HepG2 (cell line): Measurements from ENCODE around the gene TMEM131. TPM values are rescaled to one million over a fixed set of nuclear protein-coding genes. Genes with fewer than 3 reads are reported as not detected.
A peak's percentile ranks its signal among the peaks of the same experiment; 100 is the strongest.

Experiments used
- ARID3A ChIP-seq: IDR thresholded peaks from 2 replicates; pipeline ENCODE4 v1.6.1; 2012; ENCODE audit warnings: low read depth, low read length, improper control_type of control experiment
- HIVEP1 ChIP-seq: sonication (generic); formaldehyde crosslinking; IDR thresholded peaks from 2 replicates; pipeline ENCODE4 v1.4.0; 2020; ENCODE audit warnings: mild to moderate bottlenecking, missing genetic modification reagents
- HNRNPUL1 ChIP-seq: fragments of 200-400 bp; formaldehyde crosslinking; IDR thresholded peaks from 2 replicates; pipeline ENCODE4 v1.6.1; 2017; ENCODE audit warnings: low read depth, mild to moderate bottlenecking, low read length, moderate library complexity
- JUN ChIP-seq: sonication (generic); formaldehyde crosslinking; IDR thresholded peaks from 2 replicates; pipeline ENCODE4 v1.4.0; 2020; ENCODE audit warnings: mild to moderate bottlenecking, missing genetic modification reagents
- MYPOP ChIP-seq: sonication (generic); formaldehyde crosslinking; IDR thresholded peaks from 2 replicates; pipeline ENCODE4 v1.8.1; 2023; ENCODE audit warnings: mild to moderate bottlenecking, moderate library complexity, missing genetic modification reagents
- TBP ChIP-seq: sonication (generic); formaldehyde crosslinking; IDR thresholded peaks from 2 replicates; pipeline ENCODE4 v1.5.0; 2020; ENCODE audit warnings: missing genetic modification reagents
- ZFP62 ChIP-seq: sonication (generic); formaldehyde crosslinking; IDR thresholded peaks from 2 replicates; pipeline ENCODE4 v1.4.0; 2020; ENCODE audit warnings: missing genetic modification reagents
- ZNF232 ChIP-seq: sonication (generic); formaldehyde crosslinking; IDR thresholded peaks from 2 replicates; pipeline ENCODE4 v1.4.0; 2020; ENCODE audit warnings: missing genetic modification reagents, borderline replicate concordance
- ZNF280D ChIP-seq: sonication (generic); formaldehyde crosslinking; IDR thresholded peaks from 2 replicates; pipeline ENCODE4 v1.5.1; 2020; ENCODE audit warnings: mild to moderate bottlenecking, missing genetic modification reagents
- ZNF335 ChIP-seq: sonication (generic); formaldehyde crosslinking; IDR thresholded peaks from 2 replicates; pipeline ENCODE4 v1.4.0; 2020; ENCODE audit warnings: missing genetic modification reagents
- ZNF589 ChIP-seq: sonication (generic); formaldehyde crosslinking; conservative IDR thresholded peaks from 2 replicates; pipeline ENCODE4 v1.8.0; 2022; ENCODE audit warnings: mild to moderate bottlenecking, moderate library complexity, missing genetic modification reagents
- ZNF598 ChIP-seq: sonication (generic); formaldehyde crosslinking; IDR thresholded peaks from 2 replicates; pipeline ENCODE4 v1.5.1; 2020; ENCODE audit warnings: mild to moderate bottlenecking, missing genetic modification reagents, borderline replicate concordance
- ZNF691 ChIP-seq: sonication (generic); formaldehyde crosslinking; IDR thresholded peaks from 2 replicates; pipeline ENCODE4 v1.4.0; 2020; ENCODE audit warnings: missing genetic modification reagents, low read depth, mild to moderate bottlenecking, borderline replicate concordance
- ZNF75D ChIP-seq: sonication (generic); formaldehyde crosslinking; IDR thresholded peaks from 2 replicates; pipeline ENCODE4 v1.8.1; 2023; ENCODE audit warnings: missing genetic modification reagents, mild to moderate bottlenecking, borderline replicate concordance
- polyA plus RNA-seq, 8 experiments: library from polyadenylated mRNA; depleted of rRNA in 3 of 8; stranded (reverse) in 7 of 8; unstranded in 1 of 8; fragments of >200 nt; fragmentation: Illumina TruSeq in 4 of 8; extraction: Trizol in 4 of 8; gene quantifications; 2 replicates each; pipeline versions ENCODE4 v1.2.1 to v1.2.3, GENCODE V29; 2011 to 2016; ENCODE audit warnings: low read depth in 4 of 8, missing spikeins in 1 of 8, mixed read lengths in 1 of 8; ENCODE audit not compliant: insufficient read depth in 1 of 8
- total RNA-seq, 5 experiments: library from RNA; depleted of rRNA; stranded (reverse); fragments of >200 nt; fragmentation: Illumina TruSeq; extraction: Trizol; gene quantifications; 2 replicates each; pipeline ENCODE4 v1.2.3, GENCODE V29; 2016; ENCODE audit warnings: low read depth in 1 of 5
- TF ChIP-seq, protein P1 (sequence below): sonication (generic); formaldehyde crosslinking; IDR thresholded peaks from 2 replicates; pipeline ENCODE4 v1.9.0; 2021; ENCODE audit warnings: missing genetic modification reagents, borderline replicate concordance
- TF ChIP-seq, protein P2 (sequence below): sonication (generic); formaldehyde crosslinking; conservative IDR thresholded peaks from 2 replicates; pipeline ENCODE4 v1.5.0; 2020; ENCODE audit warnings: missing genetic modification reagents

TMEM131 gene
- total and polyA plus RNA-seq, 2 of the 13 experiments (the other 11 are each of a cell fraction or from before 2014, with no cell fraction given): 17.9 to 19.5 TPM

- TF ChIP-seq, protein P1, sequence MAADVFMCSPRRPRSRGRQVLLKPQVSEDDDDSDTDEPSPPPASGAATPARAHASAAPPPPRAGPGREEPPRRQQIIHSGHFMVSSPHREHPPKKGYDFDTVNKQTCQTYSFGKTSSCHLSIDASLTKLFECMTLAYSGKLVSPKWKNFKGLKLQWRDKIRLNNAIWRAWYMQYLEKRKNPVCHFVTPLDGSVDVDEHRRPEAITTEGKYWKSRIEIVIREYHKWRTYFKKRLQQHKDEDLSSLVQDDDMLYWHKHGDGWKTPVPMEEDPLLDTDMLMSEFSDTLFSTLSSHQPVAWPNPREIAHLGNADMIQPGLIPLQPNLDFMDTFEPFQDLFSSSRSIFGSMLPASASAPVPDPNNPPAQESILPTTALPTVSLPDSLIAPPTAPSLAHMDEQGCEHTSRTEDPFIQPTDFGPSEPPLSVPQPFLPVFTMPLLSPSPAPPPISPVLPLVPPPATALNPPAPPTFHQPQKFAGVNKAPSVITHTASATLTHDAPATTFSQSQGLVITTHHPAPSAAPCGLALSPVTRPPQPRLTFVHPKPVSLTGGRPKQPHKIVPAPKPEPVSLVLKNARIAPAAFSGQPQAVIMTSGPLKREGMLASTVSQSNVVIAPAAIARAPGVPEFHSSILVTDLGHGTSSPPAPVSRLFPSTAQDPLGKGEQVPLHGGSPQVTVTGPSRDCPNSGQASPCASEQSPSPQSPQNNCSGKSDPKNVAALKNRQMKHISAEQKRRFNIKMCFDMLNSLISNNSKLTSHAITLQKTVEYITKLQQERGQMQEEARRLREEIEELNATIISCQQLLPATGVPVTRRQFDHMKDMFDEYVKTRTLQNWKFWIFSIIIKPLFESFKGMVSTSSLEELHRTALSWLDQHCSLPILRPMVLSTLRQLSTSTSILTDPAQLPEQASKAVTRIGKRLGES (CRISPR knock-in tag): peak; percentile 71; the same call in 1 of the 2 replicates
- TF ChIP-seq ZNF589 (CRISPR knock-in tag) (peak; percentile 96; the same call in 1 of the 2 replicates), ARID3A (no peak), HIVEP1 (peak; percentile 79; the same call in 1 of the 2 replicates), ZFP62 (CRISPR knock-in tag) (no peak), ZNF75D (CRISPR knock-in tag) (no peak), ZNF232 (CRISPR knock-in tag) (peak; percentile 58; the same call in 1 of the 2 replicates), ZNF335 (peak; percentile 81), JUN (CRISPR knock-in tag) (no peak), TBP (CRISPR knock-in tag) (no peak), ZNF598 (CRISPR knock-in tag) (peak; percentile 91), HNRNPUL1 (no peak), MYPOP (CRISPR knock-in tag) (peak; percentile 95), ZNF691 (CRISPR knock-in tag) (0 out of 2 replicates have a peak, but pooled peaks have one; percentile 29), ZNF280D (peak; percentile 88)
- TF ChIP-seq, protein P2, sequence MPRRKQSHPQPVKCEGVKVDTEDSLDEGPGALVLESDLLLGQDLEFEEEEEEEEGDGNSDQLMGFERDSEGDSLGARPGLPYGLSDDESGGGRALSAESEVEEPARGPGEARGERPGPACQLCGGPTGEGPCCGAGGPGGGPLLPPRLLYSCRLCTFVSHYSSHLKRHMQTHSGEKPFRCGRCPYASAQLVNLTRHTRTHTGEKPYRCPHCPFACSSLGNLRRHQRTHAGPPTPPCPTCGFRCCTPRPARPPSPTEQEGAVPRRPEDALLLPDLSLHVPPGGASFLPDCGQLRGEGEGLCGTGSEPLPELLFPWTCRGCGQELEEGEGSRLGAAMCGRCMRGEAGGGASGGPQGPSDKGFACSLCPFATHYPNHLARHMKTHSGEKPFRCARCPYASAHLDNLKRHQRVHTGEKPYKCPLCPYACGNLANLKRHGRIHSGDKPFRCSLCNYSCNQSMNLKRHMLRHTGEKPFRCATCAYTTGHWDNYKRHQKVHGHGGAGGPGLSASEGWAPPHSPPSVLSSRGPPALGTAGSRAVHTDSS (CRISPR knock-in tag): peak; percentile 28; the same call in 1 of the 2 replicates
Observed at GRCh38 chr2:97995734-97996624, at the start of gene TMEM131 (continued).
